H1 (cell line): ENCODE data around the gene BRMS1L. TPM values are rescaled to one million over a fixed set of nuclear protein-coding genes. Genes with fewer than 3 reads are reported as not detected.

ENCODE experiments used
- CTCF ChIA-PET: fragments of 300-600 bp; sonication (Branson Sonifier 250); formaldehyde crosslinking; loops from one replicate; lab custom pipeline; 2021; ENCODE audit not compliant: partially characterized antibody; lab: Charles Lee
- POLR2A ChIA-PET: fragments of 300-600 bp; sonication (Branson Sonifier 250); formaldehyde crosslinking; loops from one replicate; lab custom pipeline; 2021; ENCODE audit warnings: inconsistent platforms; ENCODE audit not compliant: partially characterized antibody; lab: Charles Lee
- DNase-seq, 2 experiments: peaks; one replicate each; pipeline versions ENCODE4 v3.0.0 to v3.0.0-alpha.2; 2010 to 2022; ENCODE audit warnings: low spot score in 2 of 2, low read depth in 1 of 2, mixed read lengths in 1 of 2
- FAIRE-seq: peaks from 2 replicates; lab custom pipeline; 2011; peaks lifted over from hg19 to GRCh38; lab: Jason Lieb, UNC
- H2AFZ ChIP-seq: 2 replicates; pipeline ENCODE4 v1.8.1; 2012; ENCODE audit warnings: low read length, inconsistent platforms
- H2AK5ac ChIP-seq: 2 replicates; pipeline ENCODE4 v1.6.1; 2013; ENCODE audit warnings: low read depth, low read length
- H2BK120ac ChIP-seq: replicated peaks from 2 replicates; pipeline ENCODE3; 2013; ENCODE audit warnings: low read depth, low read length, inconsistent platforms
- H2BK12ac ChIP-seq: 2 replicates; pipeline ENCODE4 v1.6.1; 2013; ENCODE audit warnings: low read depth, low read length
- H2BK15ac ChIP-seq: 2 replicates; pipeline ENCODE4 v1.6.1; 2013; ENCODE audit warnings: low read length
- H2BK20ac ChIP-seq: 2 replicates; pipeline ENCODE4 v1.6.1; 2013; ENCODE audit warnings: low read length
- H2BK5ac ChIP-seq: 2 replicates; pipeline ENCODE4 v1.6.1; 2013; ENCODE audit warnings: low read depth, low read length
- H3K14ac ChIP-seq: 2 replicates; pipeline ENCODE4 v1.6.1; 2013; ENCODE audit warnings: inconsistent platforms; ENCODE audit not compliant: insufficient read length
- H3K18ac ChIP-seq: 2 replicates; pipeline ENCODE4 v1.6.1; 2013; ENCODE audit warnings: low read length; ENCODE audit errors: extremely low read depth
- H3K23ac ChIP-seq: 2 replicates; pipeline ENCODE4 v1.6.1; 2013; ENCODE audit warnings: inconsistent platforms; ENCODE audit not compliant: insufficient read length
- H3K23me2 ChIP-seq: 2 replicates; pipeline ENCODE4 v1.6.1; 2013; ENCODE audit warnings: low read depth, low read length
- H3K27ac ChIP-seq: 2 replicates; pipeline ENCODE4 v1.6.1; 2011; ENCODE audit warnings: low read depth, low read length, inconsistent platforms
- H3K27me3 ChIP-seq, 4 experiments: replicated peaks in 1 of 4; 1 replicate in 1 of 4; 2 replicates in 3 of 4; pipeline versions ENCODE4 v1.6.1 to v1.8.1; 2011 to 2013; ENCODE audit warnings: low read length in 3 of 4, mild to moderate bottlenecking in 3 of 4, inconsistent platforms in 2 of 4, mixed read lengths in 2 of 4, moderate library complexity in 1 of 4; ENCODE audit not compliant: control insufficient read depth in 3 of 4, insufficient read depth in 3 of 4; ENCODE audit errors: extremely low read depth in 1 of 4
- H3K36me3 ChIP-seq, 4 experiments: 2 replicates each; pipeline versions ENCODE4 v1.6.1 to v1.8.1; 2011 to 2013; ENCODE audit warnings: mild to moderate bottlenecking in 4 of 4, low read length in 3 of 4, moderate library complexity in 2 of 4, control low read depth in 1 of 4, inconsistent platforms in 1 of 4; ENCODE audit not compliant: insufficient read depth in 4 of 4, control insufficient read depth in 2 of 4
- H3K4ac ChIP-seq: replicated peaks from 2 replicates; pipeline ENCODE3; 2013; ENCODE audit warnings: low read length, low read depth, mixed read lengths, inconsistent platforms; ENCODE audit not compliant: insufficient read length
- H3K4me1 ChIP-seq, 4 experiments: replicated peaks in 1 of 4; 1 replicate in 1 of 4; 2 replicates in 3 of 4; pipeline versions ENCODE4 v1.6.1 to v1.8.1; 2011 to 2013; ENCODE audit warnings: low read length in 3 of 4, inconsistent platforms in 2 of 4, mixed read lengths in 1 of 4; ENCODE audit not compliant: insufficient read depth in 4 of 4, control insufficient read depth in 3 of 4
- H3K4me2 ChIP-seq, 2 experiments: 2 replicates each; pipeline versions ENCODE4 v1.6.1 to v1.8.1; 2011 to 2013; ENCODE audit warnings: low read depth in 2 of 2, low read length in 2 of 2, control low read depth in 1 of 2, inconsistent platforms in 1 of 2, mild to moderate bottlenecking in 1 of 2; ENCODE audit not compliant: insufficient read depth in 1 of 2
- H3K4me3 ChIP-seq, 4 experiments: fragments of 200-600, 300-600 bp in 1 of 4; sonication (generic), shearing (Covaris generic), sonication (Bioruptor Twin) in 1 of 4; 2 replicates each; pipeline versions ENCODE4 v1.5.1 to v1.8.1; 2011 to 2016; ENCODE audit warnings: low read length in 4 of 4, low read depth in 3 of 4, control low read depth in 2 of 4, inconsistent platforms in 2 of 4, mild to moderate bottlenecking in 2 of 4, mixed read lengths in 1 of 4, moderate library complexity in 1 of 4; ENCODE audit not compliant: insufficient read depth in 2 of 4; ENCODE audit errors: extremely low read depth in 1 of 4
- H3K56ac ChIP-seq: replicated peaks from 2 replicates; pipeline ENCODE3; 2013; ENCODE audit warnings: low read depth, mild to moderate bottlenecking, mixed read lengths, low read length, inconsistent platforms; ENCODE audit not compliant: insufficient read length
- H3K79me1 ChIP-seq: 2 replicates; pipeline ENCODE4 v1.6.1; 2013; ENCODE audit warnings: low read depth, low read length, control low read depth
- H3K79me2 ChIP-seq, 2 experiments: 2 replicates each; pipeline versions ENCODE4 v1.6.1 to v1.8.1; 2012 to 2013; ENCODE audit warnings: low read length in 2 of 2, mild to moderate bottlenecking in 2 of 2, inconsistent platforms in 1 of 2; ENCODE audit not compliant: insufficient read depth in 2 of 2, control insufficient read depth in 1 of 2
- H3K9ac ChIP-seq, 4 experiments: replicated peaks in 1 of 4; 1 replicate in 1 of 4; 2 replicates in 3 of 4; pipeline versions ENCODE4 v1.6.1 to v1.8.1; 2011 to 2013; ENCODE audit warnings: low read depth in 3 of 4, low read length in 3 of 4, control low read depth in 2 of 4, mild to moderate bottlenecking in 2 of 4, moderate library complexity in 2 of 4, inconsistent platforms in 1 of 4; ENCODE audit errors: extremely low read depth in 1 of 4
- H3K9me3 ChIP-seq, 2 experiments: 2 replicates each; pipeline versions ENCODE4 v1.6.1 to v1.8.1; 2012 to 2013; ENCODE audit warnings: mild to moderate bottlenecking in 2 of 2, moderate library complexity in 2 of 2, control low read depth in 1 of 2, inconsistent platforms in 1 of 2, low read depth in 1 of 2, low read length in 1 of 2, mixed read lengths in 1 of 2; ENCODE audit not compliant: insufficient read depth in 2 of 2
- H4K20me1 ChIP-seq, 2 experiments: replicated peaks in 1 of 2; 2 replicates each; pipeline versions ENCODE3 to v1.8.1; 2011 to 2013; ENCODE audit warnings: inconsistent platforms in 2 of 2, low read length in 2 of 2, mild to moderate bottlenecking in 1 of 2; ENCODE audit not compliant: insufficient read depth in 2 of 2, control insufficient read depth in 1 of 2
- H4K5ac ChIP-seq: 2 replicates; pipeline ENCODE4 v1.6.1; 2013; ENCODE audit warnings: low read length, low read depth, mixed read lengths, inconsistent platforms; ENCODE audit not compliant: insufficient read length
- H4K8ac ChIP-seq: 2 replicates; pipeline ENCODE4 v1.8.0; 2013; ENCODE audit warnings: mild to moderate bottlenecking, moderate library complexity, low read length, inconsistent platforms; ENCODE audit not compliant: insufficient read depth; ENCODE audit errors: extremely low read depth
- H4K91ac ChIP-seq: replicated peaks from 2 replicates; pipeline ENCODE3; 2013; ENCODE audit warnings: low read length, mixed read lengths, inconsistent platforms; ENCODE audit not compliant: insufficient read length
- CEBPB ChIP-seq: IDR thresholded peaks from 2 replicates; pipeline ENCODE4 v1.6.1; 2012; ENCODE audit warnings: low read depth, low read length
- CHD2 ChIP-seq: IDR thresholded peaks from 2 replicates; pipeline ENCODE4 v1.6.1; 2012; ENCODE audit warnings: low read length, improper control_type of control experiment
- CREB1 ChIP-seq: IDR thresholded peaks from 2 replicates; pipeline ENCODE4 v1.6.1; 2012; ENCODE audit warnings: inconsistent platforms
- EGR1 ChIP-seq: IDR thresholded peaks from 2 replicates; pipeline ENCODE4 v1.6.1; 2011; ENCODE audit warnings: low read depth, low read length, borderline replicate concordance
- JUND ChIP-seq: IDR thresholded peaks from 2 replicates; pipeline ENCODE4 v1.6.1; 2011; ENCODE audit warnings: mild to moderate bottlenecking, improper control_type of control experiment, low read length
- KDM5A ChIP-seq: fragments of 200-600 bp; IDR thresholded peaks from 2 replicates; pipeline ENCODE4 v1.7.1; 2012; ENCODE audit warnings: mild to moderate bottlenecking, low read length, inconsistent platforms, mixed read lengths
- MAFK ChIP-seq: IDR thresholded peaks from 2 replicates; pipeline ENCODE4 v1.6.1; 2012; ENCODE audit warnings: low read depth, mild to moderate bottlenecking, improper control_type of control experiment, low read length
- NRF1 ChIP-seq: IDR thresholded peaks from 2 replicates; pipeline ENCODE4 v1.6.1; 2011; ENCODE audit warnings: mild to moderate bottlenecking, low read depth, low read length, improper control_type of control experiment
- POU5F1 ChIP-seq: IDR thresholded peaks from 2 replicates; pipeline ENCODE4 v1.6.1; 2011; ENCODE audit warnings: low read depth, mild to moderate bottlenecking, low read length, moderate library complexity
- RAD21 ChIP-seq, 2 experiments: IDR thresholded peaks in 1 of 2; conservative IDR thresholded peaks in 1 of 2; 2 replicates each; pipeline ENCODE4 v1.6.1; 2011; ENCODE audit warnings: low read depth in 2 of 2, low read length in 2 of 2, improper control_type of control experiment in 1 of 2, inconsistent platforms in 1 of 2, mild to moderate bottlenecking in 1 of 2, moderate library complexity in 1 of 2
- RXRA ChIP-seq: IDR thresholded peaks from 2 replicates; pipeline ENCODE4 v1.6.1; 2011; ENCODE audit warnings: low read depth, mild to moderate bottlenecking, low read length, moderate library complexity; ENCODE audit not compliant: insufficient read depth
- SIN3A ChIP-seq, 2 experiments: IDR thresholded peaks in 1 of 2; conservative IDR thresholded peaks in 1 of 2; 2 replicates each; pipeline ENCODE4 v1.6.1; 2011 to 2012; ENCODE audit warnings: low read length in 2 of 2, improper control_type of control experiment in 1 of 2, low read depth in 1 of 2, mild to moderate bottlenecking in 1 of 2
- SIX5 ChIP-seq: IDR thresholded peaks from 2 replicates; pipeline ENCODE4 v1.6.1; 2011; ENCODE audit warnings: mild to moderate bottlenecking, low read depth, low read length
- polyA plus RNA-seq, 7 experiments: library from polyadenylated mRNA; depleted of rRNA in 3 of 7; stranded (reverse) in 5 of 7; unstranded in 2 of 7; fragments of >200 nt in 5 of 7; fragments of 200-250 nt in 2 of 7; gene quantifications; 1 replicate in 5 of 7; 2 replicates in 1 of 7; 4 replicates in 1 of 7; pipeline versions ENCODE4 v1.2.1 to v1.2.3, GENCODE V29; 2011 to 2013; ENCODE audit warnings: missing spikeins in 2 of 7, mixed read lengths in 2 of 7
- total RNA-seq: library from RNA; stranded (reverse); fragmentation: NEBNext Ultra II Directional; extraction: Animal tissue kit (Norgen Biotek cat#: 25700); gene quantifications from 2 replicates; pipeline ENCODE4 v1.2.1, GENCODE V29; 2021

The BRMS1L gene
- total and polyA plus RNA-seq, 2 of the 8 experiments (the other 6 are each of a cell fraction or from before 2014, with no cell fraction given) = 4.4 to 10.9 TPM

DNA sequence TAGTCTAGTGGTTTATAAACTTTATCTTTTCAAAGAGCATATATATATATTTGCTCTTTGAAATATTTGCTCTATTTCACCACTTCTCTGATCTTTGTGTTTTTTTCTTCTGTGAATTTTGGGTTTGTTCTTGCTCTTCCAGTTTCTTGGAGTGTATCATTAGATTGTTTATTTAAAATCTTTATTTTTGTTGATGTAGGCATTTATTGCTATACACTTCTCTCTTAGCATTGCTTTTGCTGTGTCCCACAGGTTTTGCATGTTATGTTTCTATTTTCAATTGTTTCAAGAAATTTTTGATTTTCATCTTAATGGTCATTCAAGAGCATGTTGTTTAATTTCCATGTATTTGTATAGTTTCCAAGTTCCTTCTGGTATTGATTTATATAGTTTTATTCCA, 69.1 kb downstream of the BRMS1L start:
- CTCF ChIA-PET = no interaction called here

More for the DNA sequence above, 69.1 kb downstream of the BRMS1L start:
- FAIRE-seq (no peak), DNase-seq (no peak)
- no peak overlapping the region for H2BK15ac ChIP-seq
- H3K27ac ChIP-seq = no peak overlapping the region
- H3K23ac ChIP-seq = no peak overlapping the region
- no peaks in the 10 kb centered on the region; the same call in 1 of the 2 replicates for H3K23me2 ChIP-seq
- H3K9me3 ChIP-seq = no peaks in the 10 kb centered on the region
- no peak overlapping the region for H3K9ac ChIP-seq
- H3K56ac ChIP-seq = no peak overlapping the region
- no peaks in the 10 kb centered on the region for H3K79me2 ChIP-seq
- H2BK20ac ChIP-seq = no peak overlapping the region
- POLR2A ChIA-PET = no interaction called here
- no peaks in the 10 kb centered on the region for H3K36me3 ChIP-seq
- no peak overlapping the region for H4K5ac ChIP-seq
- no peak overlapping the region for H3K4ac ChIP-seq
- H3K4me1 ChIP-seq = peaks cover 0 to 8% (median 3%) of the 10 kb centered on the region in 4 experiments; a peak in 3 of 7 replicates
- H3K4me2 ChIP-seq = no peak overlapping the region
- H2AFZ ChIP-seq = no peak overlapping the region
- TF ChIP-seq RAD21 (IDR thresholded peaks at IDR 0.05 in 1 of 2, conservative IDR thresholded peaks at IDR 0.05 in 1 of 2; ENCODE audit: low read depth in 2 of 2, low read length in 2 of 2) (no peak), SIX5 (no peak), CHD2 (no peak), CREB1 (no peak), NRF1 (no peak), CEBPB (no peak), MAFK (no peak), KDM5A (no peak), JUND (no peak), EGR1 (no peak), POU5F1 (no peak), SIN3A (conservative IDR thresholded peaks at IDR 0.05 in 1 of 2, IDR thresholded peaks at IDR 0.05 in 1 of 2; ENCODE audit: low read depth in 1 of 2, low read length in 2 of 2) (no peak), RXRA (no peak)
- H3K18ac ChIP-seq = no peak overlapping the region
- no peak overlapping the region for H4K8ac ChIP-seq
- H3K27me3 ChIP-seq = no peaks in the 10 kb centered on the region
- no peak overlapping the region for H3K14ac ChIP-seq
- no peak overlapping the region for H4K91ac ChIP-seq
- H4K20me1 ChIP-seq = no peaks in the 10 kb centered on the region
- H2BK12ac ChIP-seq = no peak overlapping the region
- no peak overlapping the region for H2AK5ac ChIP-seq
- no peaks in the 10 kb centered on the region for H3K79me1 ChIP-seq
- H2BK5ac ChIP-seq = no peak overlapping the region
- no peak overlapping the region for H2BK120ac ChIP-seq
- no peak overlapping the region for H3K4me3 ChIP-seq
